Measurements from ENCODE around the gene LTB4R2. TPM values are rescaled to one million over a fixed set of nuclear protein-coding genes. Genes with fewer than 3 reads are reported as not detected.

Gene LTB4R2, protein sequence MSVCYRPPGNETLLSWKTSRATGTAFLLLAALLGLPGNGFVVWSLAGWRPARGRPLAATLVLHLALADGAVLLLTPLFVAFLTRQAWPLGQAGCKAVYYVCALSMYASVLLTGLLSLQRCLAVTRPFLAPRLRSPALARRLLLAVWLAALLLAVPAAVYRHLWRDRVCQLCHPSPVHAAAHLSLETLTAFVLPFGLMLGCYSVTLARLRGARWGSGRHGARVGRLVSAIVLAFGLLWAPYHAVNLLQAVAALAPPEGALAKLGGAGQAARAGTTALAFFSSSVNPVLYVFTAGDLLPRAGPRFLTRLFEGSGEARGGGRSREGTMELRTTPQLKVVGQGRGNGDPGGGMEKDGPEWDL
- total RNA-seq (1 to 10 TPM in 7 of 9 donors, under 1 TPM in 2; 0.81 to 3.8 (median 1.6) TPM), polyA plus RNA-seq (under 1 TPM; 0.53 to 0.64 TPM)
- long read RNA-seq, donor 1, partial matches to known transcripts: 0 of 1 reads
- long read RNA-seq, donor 1, other reads (novel, unspliced or antisense): 0 of 1 reads
- long read RNA-seq, donor 2: 0 reads
- long read RNA-seq, donor 3, partial matches to known transcripts: 0 of 20 reads
- long read RNA-seq, donor 3, other reads (novel, unspliced or antisense): 16 of 20 reads

GRCh38 chr14:24309538-24310264 lies at the start of gene LTB4R2:
Gene LTB4R2 (plus strand): TSS chr14:24310140. CDS start chr14:24310665, 525 bp downstream.
- H3K9me3 ChIP-seq: no peaks in the 10 kb centered on the region
- H3K4me3 ChIP-seq: peak within 1 kb of the TSS; percentile 25 to 81 (median 63)
- peaks cover 0 to 32% (median 27%) of the 10 kb centered on the region in 9 donors for H3K36me3 ChIP-seq
- intact Hi-C loops (cut with DNase I): loop anchor here in 1 of 10 donors (5.0 kb wide), 1 partner anchor 128 kb away; no protein-coding TSS in a partner anchor
- peak within 1 kb of the TSS; percentile 74 to 92 (median 88) for H3K27ac ChIP-seq
- TF ChIP-seq POLR2A (IDR thresholded peaks at IDR 0.05) (no peak), CTCF (IDR thresholded peaks at IDR 0.05) (no peak)
- H3K27me3 ChIP-seq: no peaks in the 10 kb centered on the region
- ATAC-seq: no peak
- WGBS, 4 donors: 68 to 79% (median 73%) methylated on average over 5 of the region's 5 CpGs
- peaks cover 9 to 71% (median 44%) of the 10 kb centered on the region in 12 donors for H3K4me1 ChIP-seq
- no peak for DNase-seq

- intact Hi-C loops (cut with DNase I): no loop called here
- Histone ChIP-seq H3K27me3 (no peaks in the 10 kb centered on the region), H3K36me3 (peaks cover 0 to 9% (median under 1%) of the 10 kb centered on the region in 9 donors), H3K9me3 (no peaks in the 10 kb centered on the region), H3K4me1 (no peaks in the 10 kb centered on the region), H3K27ac (no peak overlapping the region), H3K4me3 (no peak overlapping the region)
- DNase-seq (no peak), ATAC-seq (no peak)
- TF ChIP-seq POLR2A (IDR thresholded peaks at IDR 0.05) (no peak), CTCF (IDR thresholded peaks at IDR 0.05) (no peak)
- WGBS, 4 donors: 72 to 89% (median 83%) methylated on average over 3 to 4 of the region's 4 CpGs
These were observed 49.2 kb upstream of the LTB4R2 start for GRCh38 chr14:24260780-24261157.

- peaks cover 0 to 15% (median 7%) of the 10 kb centered on the region in 9 donors for H3K36me3 ChIP-seq
- no peaks in the 10 kb centered on the region for H3K27me3 ChIP-seq
- TF ChIP-seq POLR2A (IDR thresholded peaks at IDR 0.05) (no peak), CTCF (IDR thresholded peaks at IDR 0.05) (no peak)
- no peak overlapping the region for H3K4me3 ChIP-seq
- no peaks in the 10 kb centered on the region for H3K9me3 ChIP-seq
- ATAC-seq (no peak), DNase-seq (no peak)
- H3K27ac ChIP-seq: no peak overlapping the region
- intact Hi-C loops (cut with DNase I): no loop called here
- no peaks in the 10 kb centered on the region for H3K4me1 ChIP-seq
- WGBS, 4 donors: 85 to 91% (median 88%) methylated on average over 20 of the region's 20 CpGs
These were observed 48.5 kb upstream of the LTB4R2 start for GRCh38 chr14:24261256-24261968.

All from heart left ventricle (tissue), 16 donors.